HG03196 (cell line): Measurements from ENCODE around the gene AGAP1.

ENCODE experiments used
- ATAC-seq: cut with Tn5 transposase; IDR thresholded peaks from one replicate; pipeline ENCODE4 v1.9.1; 2021; ENCODE audit not compliant: unreplicated experiment

The AGAP1 gene

DNA sequence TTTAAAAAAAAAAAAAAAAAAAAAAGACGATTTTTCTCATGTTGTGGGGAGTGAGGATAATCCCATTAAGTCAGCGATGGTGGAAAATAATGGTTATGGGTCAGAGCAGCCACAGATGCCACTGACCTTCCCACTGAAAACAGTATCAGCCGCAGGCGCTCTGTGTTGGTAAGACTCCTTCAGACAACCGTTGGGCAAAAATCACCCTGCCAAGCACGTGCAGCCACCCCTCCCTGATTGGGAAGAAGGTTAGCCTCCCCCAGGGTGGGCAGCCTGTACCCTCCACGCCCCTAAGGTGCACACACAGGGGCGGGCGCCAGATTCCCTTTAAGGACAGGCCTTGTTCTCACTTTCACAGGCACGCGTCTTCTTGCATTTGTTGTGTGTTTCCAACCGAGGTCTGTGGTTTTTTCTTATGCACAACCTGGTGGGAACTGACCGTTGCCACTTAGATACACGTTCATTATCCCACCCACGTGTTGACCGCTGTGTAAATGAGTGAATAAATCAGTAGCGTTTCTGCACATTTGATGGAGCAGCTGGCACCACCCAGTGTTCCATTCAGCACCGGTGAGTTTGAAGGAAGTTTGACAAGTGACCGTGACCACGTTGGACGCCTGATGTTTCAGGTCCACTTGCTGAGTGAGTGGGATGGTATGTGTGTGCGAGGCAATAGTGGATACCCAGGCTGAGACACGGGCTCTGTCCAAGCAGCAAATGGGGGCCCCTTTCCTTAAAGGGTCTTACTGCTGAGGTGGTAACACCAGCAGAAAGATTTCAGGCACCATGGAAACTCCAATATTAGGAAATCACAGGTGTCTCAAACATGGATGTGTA, 476.6 kb downstream of the AGAP1 start:
- ATAC-seq = no peak

DNA sequence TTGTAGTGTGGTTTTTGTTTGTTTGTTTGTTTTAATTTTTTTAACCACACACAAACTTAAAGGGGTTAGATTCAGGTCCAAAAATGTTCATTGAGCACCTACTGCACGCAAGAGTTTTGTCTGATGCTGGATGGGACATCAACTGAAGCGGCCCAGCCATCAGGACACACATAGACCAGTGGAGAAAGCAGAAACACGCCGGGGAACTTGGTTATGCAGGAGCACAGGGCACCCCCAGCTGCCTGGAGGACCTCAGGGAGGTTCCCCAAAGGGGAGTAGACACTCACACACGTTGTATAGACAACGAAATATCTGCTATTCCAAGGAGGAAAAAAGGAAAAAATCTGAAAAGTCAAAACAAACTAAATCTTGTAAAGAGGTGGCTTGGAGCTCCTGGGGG, 482.7 kb downstream of the AGAP1 start:
- no peak for ATAC-seq

DNA sequence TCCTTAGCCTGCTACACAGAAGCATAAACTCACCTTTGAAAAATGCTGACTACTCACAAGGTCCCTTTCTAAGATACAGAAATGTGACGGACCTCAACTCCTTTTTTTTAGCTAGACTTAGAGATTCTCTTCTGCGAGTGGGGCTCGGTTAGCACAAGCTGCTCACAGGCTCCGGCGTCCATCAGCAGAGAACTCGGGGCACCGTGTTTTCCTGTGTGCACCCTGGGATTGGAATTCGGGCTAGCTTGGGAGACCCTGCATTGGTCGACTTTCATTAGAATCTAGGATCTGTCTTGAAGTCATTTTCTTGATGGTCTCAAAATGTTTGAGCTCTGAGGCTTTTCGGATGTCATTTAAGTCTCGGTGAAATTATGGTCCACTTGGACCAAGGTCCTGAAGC, 483.1 kb downstream of the AGAP1 start:
- no peak for ATAC-seq

DNA sequence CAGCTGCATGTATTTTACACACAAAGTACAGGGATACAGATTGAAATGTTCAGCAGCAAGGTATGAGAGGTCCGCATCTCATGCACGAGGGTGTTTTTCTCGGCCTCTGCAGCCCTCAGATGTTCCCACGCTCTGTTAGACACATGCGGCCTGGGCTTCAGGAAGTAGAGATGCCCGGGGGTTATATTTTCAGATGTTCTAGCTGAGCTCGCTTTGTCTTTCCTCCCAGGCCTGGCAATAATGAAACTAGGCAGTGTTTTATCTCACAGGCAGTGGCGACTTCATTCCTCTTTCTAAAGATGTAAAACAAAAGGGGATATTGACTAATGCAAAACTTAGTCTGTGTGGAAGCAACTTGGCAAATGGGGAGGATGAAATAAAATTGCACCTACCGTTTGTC, 483.6 kb downstream of the AGAP1 start:
- ATAC-seq = no peak

DNA sequence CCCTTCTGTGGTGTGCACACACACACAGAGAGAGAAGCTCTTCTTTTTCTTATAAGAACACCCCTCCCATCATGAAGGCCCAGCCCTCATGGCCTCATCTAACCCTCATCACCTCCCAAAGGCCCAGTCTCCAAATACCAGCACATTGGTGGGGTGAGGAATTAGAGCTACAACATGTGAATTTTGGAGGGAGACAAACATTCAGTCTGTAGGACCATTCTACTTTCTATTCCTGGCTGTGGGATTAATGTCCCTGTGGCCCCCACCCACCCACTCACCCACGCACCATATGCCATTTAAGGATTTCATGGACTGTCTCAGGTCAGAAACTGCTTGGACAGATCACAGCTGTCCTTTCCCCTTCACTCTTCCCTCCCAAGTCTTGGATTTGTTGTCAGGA, 484.2 kb downstream of the AGAP1 start:
- no peak for ATAC-seq

DNA sequence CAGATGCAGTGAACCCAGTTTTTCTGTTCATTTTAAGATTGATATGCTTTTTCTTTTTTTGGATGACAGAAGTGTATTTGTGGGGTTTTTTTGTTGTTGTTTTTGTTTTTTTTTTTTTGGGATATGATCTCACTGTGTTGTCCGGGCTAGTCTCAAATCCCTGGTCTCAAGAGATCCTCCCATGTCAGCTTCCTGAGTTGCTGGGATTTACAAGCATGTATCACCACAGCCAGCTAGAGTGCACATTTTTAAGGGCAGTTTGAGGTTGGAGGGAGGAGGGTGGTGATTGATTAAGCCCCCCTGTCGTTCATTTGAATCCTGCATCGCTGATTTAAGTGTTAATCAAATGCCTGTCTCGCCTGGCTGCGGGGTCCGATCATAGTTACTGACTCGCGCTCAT, 485.2 kb downstream of the AGAP1 start:
- no peak for ATAC-seq

DNA sequence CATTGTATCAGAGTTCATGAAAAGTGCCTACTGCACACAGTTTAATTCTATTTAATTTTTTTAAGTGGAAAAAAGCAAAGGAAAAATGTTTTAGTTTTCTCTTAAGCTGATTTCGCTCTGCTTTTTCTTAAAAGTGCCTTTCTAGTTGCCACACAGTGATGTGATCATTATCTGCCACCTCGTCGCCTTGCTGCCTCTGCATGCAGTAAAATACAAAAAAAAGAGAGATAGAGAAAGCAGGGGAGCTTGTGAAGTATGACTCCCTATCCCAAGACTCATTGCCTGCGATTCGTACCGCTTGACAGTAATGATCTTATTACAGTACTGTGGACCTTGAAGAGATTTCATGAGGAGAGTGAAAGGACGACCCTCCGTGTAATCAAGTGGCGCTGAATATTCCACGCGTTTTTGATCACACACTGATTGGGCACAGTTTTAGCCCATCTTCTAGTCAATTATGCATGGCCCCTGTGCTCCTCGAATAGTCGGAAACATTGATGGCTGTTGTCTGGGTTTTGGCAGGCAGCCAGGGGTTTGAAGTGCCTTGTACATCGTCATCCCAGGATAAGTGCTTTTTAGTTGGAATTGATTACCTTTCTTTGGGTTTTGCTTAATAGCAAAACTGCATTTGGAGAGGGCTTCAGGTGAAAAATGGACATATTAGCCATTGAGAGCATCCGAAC, 486.1 kb downstream of the AGAP1 start:
- no peak for ATAC-seq

DNA sequence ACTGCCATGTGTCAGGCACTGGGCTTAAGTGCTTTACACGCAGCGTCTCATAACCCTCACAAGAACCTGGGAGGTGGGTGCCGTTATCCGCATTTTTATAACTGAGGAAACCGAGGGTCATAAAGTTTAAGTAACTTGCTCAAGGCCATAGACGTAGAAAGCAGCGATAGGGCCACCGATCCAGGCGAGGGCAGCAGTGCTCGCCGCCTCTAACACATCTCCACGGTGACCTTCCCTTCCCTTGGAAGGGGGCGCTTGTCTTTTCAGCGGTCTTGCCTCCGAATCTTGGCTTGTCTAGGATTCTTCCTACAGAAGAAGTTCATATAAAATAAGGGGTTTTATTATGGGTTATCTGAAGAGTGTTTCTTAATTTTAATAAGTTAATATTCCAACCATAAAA, 487.8 kb downstream of the AGAP1 start:
- no peak for ATAC-seq

DNA sequence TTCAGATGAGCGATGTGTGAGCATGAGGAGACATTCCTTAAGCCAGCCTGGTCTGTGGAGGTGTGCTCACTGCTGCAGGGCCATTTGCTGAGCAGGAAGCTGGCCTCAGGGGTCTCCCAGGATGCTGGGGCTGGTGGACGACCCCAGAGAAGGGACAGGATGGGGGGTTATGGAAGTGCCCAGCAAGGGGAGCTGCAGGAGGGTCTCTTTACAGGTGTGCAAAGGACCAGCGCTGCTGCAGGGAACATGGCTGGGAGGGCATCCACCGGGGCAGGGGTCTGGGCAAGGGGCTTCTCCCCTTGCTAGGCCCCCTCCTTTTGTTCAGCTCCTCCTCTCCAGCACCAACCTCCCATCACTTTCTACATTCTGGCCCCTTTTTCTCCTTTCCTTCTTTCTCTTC, 489.2 kb downstream of the AGAP1 start:
- ATAC-seq = no peak

DNA sequence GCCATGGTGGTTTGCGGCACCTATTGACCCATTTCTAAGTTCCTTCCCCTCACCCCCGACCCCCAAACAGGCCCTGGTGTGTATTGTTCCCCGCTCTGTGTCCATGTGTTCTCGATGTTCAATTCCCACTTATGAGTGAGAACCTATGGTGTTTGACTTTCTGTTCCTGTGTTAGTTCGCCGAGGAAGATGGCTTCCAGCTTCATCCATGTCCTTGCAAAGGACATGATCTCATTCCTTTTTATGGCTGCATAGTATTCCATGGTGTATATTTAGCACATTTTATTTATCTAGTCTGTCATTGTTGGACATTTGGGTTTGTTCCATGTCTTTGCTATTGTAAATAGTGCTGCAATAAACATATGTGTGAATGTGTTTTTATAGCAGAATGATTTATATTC, 490.7 kb downstream of the AGAP1 start:
- no peak for ATAC-seq

DNA sequence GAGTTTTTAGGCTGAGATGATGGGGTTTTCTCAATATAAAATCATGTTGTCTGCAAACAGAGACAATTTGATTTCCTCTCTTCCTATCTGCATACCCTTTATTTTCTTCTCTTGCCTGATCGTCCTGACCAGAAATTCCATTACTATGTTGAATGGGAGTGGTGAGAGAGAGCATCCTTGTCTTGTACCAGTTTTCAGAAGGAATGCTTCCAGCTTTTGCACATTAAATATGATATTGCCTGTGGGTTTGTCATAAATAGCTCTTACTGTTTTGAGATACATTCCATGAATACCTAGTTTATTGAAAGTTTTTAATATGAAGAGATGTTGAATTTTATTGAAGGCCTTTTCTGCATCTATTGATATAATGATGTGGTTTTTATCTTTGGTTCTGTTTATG, 492.5 kb downstream of the AGAP1 start:
- no peak for ATAC-seq

DNA sequence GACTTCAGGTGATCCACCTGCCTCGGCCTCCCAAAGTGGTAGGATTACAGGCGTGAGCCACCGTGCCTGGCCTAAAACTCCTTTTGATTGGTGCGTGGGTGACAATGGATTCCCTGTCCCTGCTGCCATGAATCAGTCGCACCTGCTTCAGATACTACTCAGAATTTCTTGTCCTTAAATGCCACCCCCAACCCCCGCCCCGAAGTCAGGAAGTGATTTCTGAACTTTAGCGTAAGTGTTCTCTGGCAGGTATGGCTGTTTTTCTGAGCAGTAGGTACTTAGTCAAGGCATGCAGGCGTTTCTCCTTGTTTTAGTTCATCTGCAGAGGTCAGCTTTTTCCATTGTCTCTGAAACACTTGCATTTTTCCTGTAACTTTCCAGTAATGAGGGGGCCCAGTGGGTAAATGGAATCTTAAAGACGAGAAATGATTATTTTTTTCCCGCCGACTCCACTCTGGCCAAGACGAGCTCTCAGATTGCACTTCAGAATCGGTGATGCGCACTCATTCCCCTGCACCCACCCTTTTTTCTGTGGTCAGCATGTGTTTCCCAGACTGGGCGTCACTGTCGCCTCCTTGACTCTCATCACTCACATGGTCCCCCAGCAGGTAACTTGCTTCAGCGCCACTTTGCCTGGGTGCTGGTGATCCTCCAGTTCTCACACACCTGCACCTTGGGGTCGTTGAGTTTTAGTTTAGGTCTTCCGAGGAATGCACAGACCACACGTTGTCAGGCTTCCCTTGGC, 494.6 kb downstream of the AGAP1 start:
- ATAC-seq = no peak

DNA sequence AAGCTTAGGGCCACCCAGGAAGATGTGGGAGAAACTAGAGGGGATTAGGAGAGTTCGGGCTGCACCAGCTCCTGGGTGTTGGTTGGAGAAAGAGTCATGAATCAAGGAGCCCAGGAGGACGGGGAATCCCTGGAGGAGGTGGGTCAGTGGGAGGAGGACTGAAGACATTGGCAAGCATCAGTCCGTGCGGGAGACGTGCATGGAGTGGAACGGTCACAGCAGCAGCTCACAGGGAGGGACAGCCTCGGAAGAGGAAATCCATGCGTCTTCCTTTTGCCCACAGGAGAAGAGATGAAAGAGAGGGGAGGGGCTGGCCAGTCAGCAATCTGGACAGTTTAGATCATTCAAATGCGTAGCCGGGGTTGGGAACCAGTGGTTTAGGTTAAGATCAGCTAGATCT, 495.7 kb downstream of the AGAP1 start:
- no peak for ATAC-seq

DNA sequence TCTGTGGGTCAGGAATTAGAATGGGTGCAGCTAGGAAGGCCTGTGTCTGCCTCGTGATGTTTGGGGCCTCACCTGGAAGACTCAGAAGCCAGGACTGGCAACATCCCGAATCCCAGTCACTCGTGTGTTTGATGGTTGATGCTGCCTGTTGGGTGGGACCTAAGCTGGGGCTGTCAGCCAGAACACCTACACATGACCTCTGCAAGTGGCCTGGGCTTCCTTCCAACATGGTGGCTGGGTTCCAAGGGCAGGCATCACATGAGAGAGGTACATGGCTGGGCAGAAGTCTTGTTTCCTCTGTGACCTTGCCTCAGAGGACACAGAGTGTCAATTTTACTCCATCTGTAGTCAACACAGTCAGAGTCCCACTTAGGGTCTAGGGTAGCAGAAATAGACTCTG, 496.5 kb downstream of the AGAP1 start:
- ATAC-seq = no peak

DNA sequence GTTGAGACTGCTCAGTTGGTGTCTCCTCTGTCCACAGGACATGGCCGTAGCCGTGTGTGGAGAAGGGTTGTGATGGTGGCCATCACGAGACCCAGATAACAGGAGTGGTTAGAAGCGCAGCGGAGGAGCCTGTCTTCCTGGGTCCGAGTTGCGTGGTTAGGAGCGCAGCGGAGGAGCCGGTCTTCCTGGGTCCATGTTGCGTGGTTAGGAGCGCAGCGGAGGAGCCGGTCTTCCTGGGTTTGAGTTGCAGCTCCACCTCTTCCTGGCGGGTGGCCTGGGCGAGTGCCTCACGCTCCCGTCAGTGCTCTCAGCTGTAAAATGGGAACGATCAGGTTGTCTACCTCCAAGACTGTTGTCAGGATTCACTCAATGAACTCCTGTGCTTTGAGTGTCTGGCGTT, 498.2 kb downstream of the AGAP1 start:
- ATAC-seq = no peak

DNA sequence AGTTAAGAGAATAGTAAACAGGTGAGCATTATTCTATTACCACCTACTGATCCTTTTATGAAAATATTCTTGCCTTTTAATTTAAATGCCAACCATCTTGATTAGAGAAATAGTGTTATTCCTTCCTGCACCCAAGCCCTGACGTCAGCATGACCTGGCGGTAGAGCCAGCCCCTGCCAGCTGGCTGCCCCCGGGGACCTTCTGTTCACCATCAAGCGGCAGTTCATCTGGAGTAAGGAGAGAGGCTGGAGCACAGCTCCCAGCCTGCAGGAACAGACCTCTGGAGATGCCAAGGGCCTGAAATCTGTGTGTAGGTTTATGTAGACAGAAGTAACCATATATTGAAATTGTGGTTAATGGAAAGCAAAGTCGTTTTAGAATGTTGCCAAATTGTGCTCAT, 502.6 kb downstream of the AGAP1 start:
- ATAC-seq = no peak

DNA sequence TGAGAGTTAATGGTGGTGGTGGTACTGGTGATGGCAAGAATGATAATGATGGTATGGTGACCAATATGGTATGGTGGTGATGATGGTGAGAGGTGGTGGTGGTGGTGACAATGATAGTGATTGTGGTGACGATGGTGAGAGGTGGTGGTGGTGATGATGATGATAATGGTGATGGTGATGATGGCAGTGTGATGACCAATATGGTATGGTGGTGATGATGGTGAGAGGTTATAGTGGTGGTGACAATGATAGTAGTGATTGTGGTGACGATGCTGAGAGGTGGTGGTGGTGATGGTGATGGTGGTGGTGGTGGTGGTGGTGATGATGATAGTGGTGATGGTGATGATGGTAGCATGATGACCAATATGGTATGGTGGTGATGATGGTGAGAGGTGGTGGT, 505.2 kb downstream of the AGAP1 start:
- ATAC-seq = no peak

DNA sequence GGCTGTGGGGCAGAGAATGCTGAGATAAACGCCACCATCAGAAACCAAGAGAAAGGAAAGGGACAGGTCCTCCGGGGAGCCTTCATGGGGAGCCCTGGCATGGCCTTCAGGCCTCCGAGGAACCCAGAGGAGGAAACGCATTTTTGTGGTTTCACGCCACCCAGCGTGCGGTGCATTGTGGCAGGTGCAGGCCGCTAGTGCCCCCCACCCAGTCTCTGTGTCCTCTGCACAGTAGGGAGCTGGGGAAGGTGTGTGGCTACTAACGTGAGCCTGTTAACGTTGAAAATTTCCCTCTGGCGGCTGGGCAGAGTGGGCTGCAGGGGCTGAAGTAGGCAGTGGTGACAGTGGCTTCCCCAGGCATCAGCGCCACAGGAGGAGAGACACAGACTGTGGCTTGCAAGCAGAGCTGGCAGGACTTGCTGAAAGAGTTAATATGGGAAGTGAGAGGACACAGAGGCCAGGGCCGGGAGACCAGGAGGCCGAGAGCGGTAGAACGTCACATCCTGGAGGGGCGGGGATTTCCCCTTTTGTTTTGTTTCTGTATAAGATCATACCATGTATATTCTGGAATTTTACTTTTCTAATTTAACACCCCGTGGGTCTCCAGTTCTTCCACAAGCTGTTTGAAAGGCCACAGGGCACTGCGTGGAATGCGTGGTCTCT, 507.5 kb downstream of the AGAP1 start:
- no peak for ATAC-seq

DNA sequence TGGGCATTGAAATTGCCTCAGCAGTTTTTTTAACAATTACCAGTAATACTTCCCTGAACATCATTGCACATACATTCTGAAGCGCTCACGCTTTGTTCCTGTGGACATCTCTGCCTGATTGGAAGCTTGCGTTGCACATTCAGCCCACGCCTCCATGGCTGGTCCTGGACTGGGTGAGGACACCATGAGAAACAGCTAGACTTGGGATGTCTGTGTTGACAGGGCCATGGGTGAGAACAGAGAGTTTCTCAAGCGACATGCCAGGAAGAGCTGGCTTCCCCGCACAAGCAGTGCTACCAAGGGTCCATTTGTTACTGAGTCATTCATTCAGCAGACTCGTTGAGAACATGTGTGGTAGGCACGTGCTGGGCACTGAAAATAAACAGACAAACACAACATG, 508.0 kb downstream of the AGAP1 start:
- ATAC-seq = no peak

DNA sequence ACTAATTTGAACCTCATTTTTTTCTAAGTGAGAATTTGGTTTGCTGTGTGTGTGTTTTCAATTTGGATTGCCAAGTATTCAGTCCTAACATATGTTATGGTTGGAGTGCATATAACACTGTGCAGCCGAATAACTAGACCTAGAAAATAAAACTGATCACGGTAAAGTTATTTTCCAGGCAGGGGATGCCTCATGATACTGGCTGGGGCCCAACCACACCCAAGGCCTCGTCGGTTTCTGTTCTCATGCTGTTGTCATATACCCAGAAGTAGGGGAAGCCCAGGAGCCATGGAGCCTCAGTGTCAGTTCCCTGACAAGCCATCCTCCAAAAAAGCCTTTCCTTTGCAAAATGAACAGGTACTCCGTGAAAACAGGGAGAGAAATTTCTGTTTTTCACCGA, 514.2 kb downstream of the AGAP1 start:
- no peak for ATAC-seq

DNA sequence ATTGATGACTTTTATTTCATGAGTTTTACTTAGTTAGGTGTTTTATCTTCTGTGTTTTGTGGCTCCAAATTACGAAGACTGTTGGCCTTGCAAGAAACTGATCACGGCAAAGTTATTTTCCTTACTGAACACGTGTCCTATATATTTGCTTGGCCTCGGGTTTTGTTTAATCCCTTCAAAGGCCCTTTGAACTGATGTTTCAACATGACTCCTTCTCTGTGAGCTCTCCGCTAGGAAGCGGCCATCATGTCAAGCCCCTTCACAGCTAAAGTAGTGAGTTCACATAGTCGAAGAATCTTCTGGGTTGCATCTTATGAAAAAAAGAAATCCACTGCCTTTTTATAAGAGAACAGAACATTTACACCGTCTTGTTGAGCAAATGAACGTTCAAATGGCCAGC, 515.0 kb downstream of the AGAP1 start:
- ATAC-seq = no peak
